WTC11 (cell line): Measurements from ENCODE around the gene GUCY2D. TPM values are rescaled to one million over a fixed set of nuclear protein-coding genes. Genes with fewer than 3 reads are reported as not detected.

Experiments used
- ATAC-seq: fragments of 200-7000 bp; cut with Tn5 transposase; 2 replicates; pipeline ENCODE4 v1.10.0; 2021; ENCODE audit warnings: mild to moderate bottlenecking, moderate library complexity
- CTCF ChIA-PET: fragments of 300-600 bp; sonication (Branson Sonifier 250); formaldehyde crosslinking; loops from one replicate; lab custom pipeline; 2021; ENCODE audit warnings: antibody characterized with exemption; lab: Charles Lee
- POLR2A ChIA-PET: fragments of 350-600 bp; sonication (Branson Sonifier 250); formaldehyde crosslinking; loops from one replicate; lab custom pipeline; 2021; ENCODE audit warnings: antibody characterized with exemption; lab: Charles Lee
- DNase-seq: peaks from one replicate; pipeline ENCODE4 v3.0.0; 2021; ENCODE audit warnings: low spot score
- H3K27ac Mint-ChIP-seq: 2 replicates; pipeline ENCODE4 v1.8.0; 2021; ENCODE audit warnings: mixed read lengths
- H3K27me3 Mint-ChIP-seq: 2 replicates; pipeline ENCODE4 v1.8.0; 2021; ENCODE audit warnings: low read depth, mild to moderate bottlenecking, moderate library complexity, mixed read lengths
- H3K36me3 Mint-ChIP-seq: 2 replicates; pipeline ENCODE4 v1.8.0; 2021; ENCODE audit warnings: mixed read lengths
- H3K4me1 Mint-ChIP-seq: 2 replicates; pipeline ENCODE4 v1.8.0; 2022; ENCODE audit warnings: mixed read lengths
- H3K4me3 Mint-ChIP-seq: 2 replicates; pipeline ENCODE4 v1.8.0; 2021; ENCODE audit warnings: mild to moderate bottlenecking, moderate library complexity, mixed read lengths
- H3K9me3 Mint-ChIP-seq: 2 replicates; pipeline ENCODE4 v1.8.0; 2021; ENCODE audit warnings: mixed read lengths
- CTCF ChIP-seq: fragments of 200-600 bp; IDR thresholded peaks from 2 replicates; pipeline ENCODE4 v1.8.0; 2022; ENCODE audit warnings: antibody characterized with exemption
- GRHL2 ChIP-seq: fragments of 250-450 bp; sonication (Bioruptor Pico); IDR thresholded peaks from 2 replicates; pipeline ENCODE4 v1.8.0; 2022; ENCODE audit warnings: mild to moderate bottlenecking, moderate library complexity; ENCODE audit not compliant: insufficient replicate concordance, severe bottlenecking
- HMGXB4 ChIP-seq: sonication (generic); formaldehyde crosslinking; IDR thresholded peaks from 2 replicates; pipeline ENCODE4 v1.8.1; 2023; ENCODE audit warnings: mild to moderate bottlenecking, moderate library complexity, missing genetic modification reagents
- MLX ChIP-seq: sonication (generic); formaldehyde crosslinking; IDR thresholded peaks from 2 replicates; pipeline ENCODE4 v1.8.1; 2023; ENCODE audit warnings: mild to moderate bottlenecking, missing genetic modification reagents, moderate library complexity
- OVOL2 ChIP-seq: fragments of 250-450 bp; sonication (Bioruptor Pico); IDR thresholded peaks from 2 replicates; pipeline ENCODE4 v1.9.0; 2021; ENCODE audit warnings: mild to moderate bottlenecking, borderline replicate concordance
- PREB ChIP-seq: sonication (generic); formaldehyde crosslinking; IDR thresholded peaks from 2 replicates; pipeline ENCODE4 v1.8.1; 2022; ENCODE audit warnings: mild to moderate bottlenecking, missing genetic modification reagents, moderate library complexity, borderline replicate concordance
- PRRX2 ChIP-seq: fragments of 250-450 bp; sonication (Bioruptor Pico); IDR thresholded peaks from 2 replicates; pipeline ENCODE4 v1.8.0; 2021; ENCODE audit warnings: mild to moderate bottlenecking
- SMAD3 ChIP-seq: sonication (generic); formaldehyde crosslinking; IDR thresholded peaks from 2 replicates; pipeline ENCODE4 v1.8.0; 2022; ENCODE audit warnings: missing genetic modification reagents, mild to moderate bottlenecking, borderline replicate concordance
- SOX15 ChIP-seq: fragments of 250-450 bp; sonication (Bioruptor Pico); IDR thresholded peaks from 2 replicates; pipeline ENCODE4 v1.9.0; 2021; ENCODE audit warnings: mild to moderate bottlenecking
- SP1 ChIP-seq: sonication (generic); formaldehyde crosslinking; conservative IDR thresholded peaks from 2 replicates; pipeline ENCODE4 v1.8.1; 2022; ENCODE audit warnings: missing genetic modification reagents
- TEAD1 ChIP-seq: sonication (generic); formaldehyde crosslinking; IDR thresholded peaks from 2 replicates; pipeline ENCODE4 v1.8.0; 2022; ENCODE audit warnings: mild to moderate bottlenecking, missing genetic modification reagents
- TEAD4 ChIP-seq: sonication (generic); formaldehyde crosslinking; IDR thresholded peaks from 2 replicates; pipeline ENCODE4 v1.8.0; 2022; ENCODE audit warnings: mild to moderate bottlenecking, missing genetic modification reagents
- TP53 ChIP-seq: sonication (generic); formaldehyde crosslinking; IDR thresholded peaks from 2 replicates; pipeline ENCODE4 v1.8.1; 2023; ENCODE audit warnings: mild to moderate bottlenecking, missing genetic modification reagents
- ZBTB43 ChIP-seq: sonication (generic); formaldehyde crosslinking; IDR thresholded peaks from 2 replicates; pipeline ENCODE4 v1.8.1; 2023; ENCODE audit warnings: mild to moderate bottlenecking, missing genetic modification reagents
- ZNF396 ChIP-seq: fragments of 250-450 bp; sonication (Bioruptor Pico); IDR thresholded peaks from 2 replicates; pipeline ENCODE4 v1.8.0; 2021; ENCODE audit warnings: mild to moderate bottlenecking, moderate library complexity, borderline replicate concordance
- total RNA-seq: library from RNA; stranded (reverse); gene quantifications from 3 replicates; pipeline ENCODE4 v1.2.3, GENCODE V29; 2021
- TF ChIP-seq, protein P1 (sequence below): sonication (generic); formaldehyde crosslinking; IDR thresholded peaks from 2 replicates; pipeline ENCODE4 v1.8.1; 2022; ENCODE audit warnings: mild to moderate bottlenecking, moderate library complexity, missing genetic modification reagents
- TF ChIP-seq, protein P2 (sequence below): sonication (generic); formaldehyde crosslinking; IDR thresholded peaks from 2 replicates; pipeline ENCODE4 v1.8.0; 2022; ENCODE audit warnings: mild to moderate bottlenecking, missing genetic modification reagents
- TF ChIP-seq, protein P3 (sequence below): sonication (generic); formaldehyde crosslinking; IDR thresholded peaks from 2 replicates; pipeline ENCODE4 v1.8.0; 2023; ENCODE audit warnings: missing genetic modification reagents
- TF ChIP-seq, protein P4 (sequence below): fragments of 250-450 bp; sonication (Bioruptor Pico); IDR thresholded peaks from 2 replicates; pipeline ENCODE4 v2.1.2; 2022; ENCODE audit warnings: mild to moderate bottlenecking, moderate library complexity

Gene GUCY2D
- total RNA-seq, 1 experiment from 2014 or later, result 0.87 TPM

- Mint-ChIP-seq H3K4me3 (no peak overlapping the region), H3K27me3 (peaks cover 14% of the 10 kb centered on the region), H3K36me3 (no peaks in the 10 kb centered on the region), H3K9me3 (no peaks in the 10 kb centered on the region), H3K27ac (no peak overlapping the region), H3K4me1 (no peaks in the 10 kb centered on the region; the same call in 1 of the 2 replicates)
- DNase-seq, result no peak
- CTCF ChIA-PET, result interaction anchor here (0.7 to 1.4 kb wide), 5 partner anchors 10 to 62 kb away, joined by 3 to 6 read pairs (median 3); no protein-coding TSS in a partner anchor
- TF ChIP-seq SP1 (no peak), CTCF (no peak), ZBTB43 (no peak), SOX15 (CRISPR knock-in tag) (no peak), SMAD3 (CRISPR knock-in tag) (no peak), HMGXB4 (CRISPR knock-in tag) (no peak), MLX (CRISPR knock-in tag) (no peak), GRHL2 (CRISPR knock-in tag) (no peak), PREB (CRISPR knock-in tag) (no peak), TEAD4 (CRISPR knock-in tag) (no peak), TP53 (no peak), ZNF396 (CRISPR knock-in tag) (no peak), PRRX2 (CRISPR knock-in tag) (no peak), TEAD1 (CRISPR knock-in tag) (no peak), OVOL2 (CRISPR knock-in tag) (no peak)
- TF ChIP-seq, protein P1, sequence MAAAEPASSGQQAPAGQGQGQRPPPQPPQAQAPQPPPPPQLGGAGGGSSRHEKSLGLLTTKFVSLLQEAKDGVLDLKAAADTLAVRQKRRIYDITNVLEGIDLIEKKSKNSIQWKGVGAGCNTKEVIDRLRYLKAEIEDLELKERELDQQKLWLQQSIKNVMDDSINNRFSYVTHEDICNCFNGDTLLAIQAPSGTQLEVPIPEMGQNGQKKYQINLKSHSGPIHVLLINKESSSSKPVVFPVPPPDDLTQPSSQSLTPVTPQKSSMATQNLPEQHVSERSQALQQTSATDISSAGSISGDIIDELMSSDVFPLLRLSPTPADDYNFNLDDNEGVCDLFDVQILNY (CRISPR knock-in tag), result no peak
- POLR2A ChIA-PET, result no interaction called here
- ATAC-seq, result no peak
Observed at GRCh38 chr17:8051831-8052230, 49.4 kb downstream of the GUCY2D start.

DNA sequence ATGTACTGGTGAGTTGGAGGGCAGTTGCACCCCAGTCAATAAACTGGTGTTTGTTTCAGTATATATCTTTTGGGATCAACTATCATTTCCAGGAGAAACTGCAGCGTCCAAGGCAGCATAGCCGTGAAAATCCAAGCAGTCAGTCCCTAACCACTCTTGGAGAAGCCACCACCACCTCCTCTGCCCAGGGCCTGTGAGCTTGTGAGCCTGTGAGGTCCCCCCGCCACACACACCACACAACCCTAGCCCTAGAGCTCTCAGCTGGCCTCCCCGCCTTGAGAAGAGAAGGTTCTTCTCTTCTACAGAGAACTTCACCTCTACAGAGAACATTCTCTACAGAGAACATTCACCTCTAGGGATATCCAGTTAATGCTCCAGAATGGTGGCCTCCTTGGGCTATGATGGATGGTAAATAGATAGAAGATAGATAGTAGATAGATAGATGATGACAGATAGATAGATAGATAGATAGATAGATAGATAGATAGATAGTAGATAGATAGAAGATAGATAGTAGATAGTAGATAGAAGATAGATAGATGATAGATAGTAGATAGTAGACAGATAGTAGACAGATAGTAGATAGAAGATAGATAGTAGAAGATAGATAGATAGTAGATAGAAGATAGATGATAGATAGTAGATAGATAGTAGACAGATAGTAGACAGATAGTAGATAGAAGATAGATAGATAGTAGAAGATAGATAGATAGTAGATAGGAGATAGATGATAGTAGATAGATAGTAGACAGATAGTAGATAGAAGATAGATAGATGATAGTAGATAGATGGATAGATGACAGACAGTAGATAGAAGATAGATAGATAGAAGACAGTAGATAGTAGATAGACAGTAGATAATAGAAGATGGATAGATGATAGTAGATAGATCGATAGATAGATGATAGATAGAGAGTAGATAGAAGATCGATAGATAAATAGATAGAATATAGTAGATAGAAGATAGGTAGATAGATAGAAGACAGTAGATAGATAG, 50.1 kb downstream of the GUCY2D start:
- Mint-ChIP-seq H3K27me3 (peaks cover 21% of the 10 kb centered on the region), H3K9me3 (no peaks in the 10 kb centered on the region), H3K36me3 (no peaks in the 10 kb centered on the region), H3K27ac (no peak overlapping the region), H3K4me1 (peaks cover 3% of the 10 kb centered on the region), H3K4me3 (no peak overlapping the region)
- POLR2A ChIA-PET, result no interaction called here
- no peak for DNase-seq
- CTCF ChIA-PET, result interaction anchor here (0.7 to 1.4 kb wide), 5 partner anchors 11 to 63 kb away, joined by 3 to 6 read pairs (median 3); no protein-coding TSS in a partner anchor
- no peak for ATAC-seq
- no peak for TF ChIP-seq OVOL2 (CRISPR knock-in tag)
- TF ChIP-seq, protein P2, sequence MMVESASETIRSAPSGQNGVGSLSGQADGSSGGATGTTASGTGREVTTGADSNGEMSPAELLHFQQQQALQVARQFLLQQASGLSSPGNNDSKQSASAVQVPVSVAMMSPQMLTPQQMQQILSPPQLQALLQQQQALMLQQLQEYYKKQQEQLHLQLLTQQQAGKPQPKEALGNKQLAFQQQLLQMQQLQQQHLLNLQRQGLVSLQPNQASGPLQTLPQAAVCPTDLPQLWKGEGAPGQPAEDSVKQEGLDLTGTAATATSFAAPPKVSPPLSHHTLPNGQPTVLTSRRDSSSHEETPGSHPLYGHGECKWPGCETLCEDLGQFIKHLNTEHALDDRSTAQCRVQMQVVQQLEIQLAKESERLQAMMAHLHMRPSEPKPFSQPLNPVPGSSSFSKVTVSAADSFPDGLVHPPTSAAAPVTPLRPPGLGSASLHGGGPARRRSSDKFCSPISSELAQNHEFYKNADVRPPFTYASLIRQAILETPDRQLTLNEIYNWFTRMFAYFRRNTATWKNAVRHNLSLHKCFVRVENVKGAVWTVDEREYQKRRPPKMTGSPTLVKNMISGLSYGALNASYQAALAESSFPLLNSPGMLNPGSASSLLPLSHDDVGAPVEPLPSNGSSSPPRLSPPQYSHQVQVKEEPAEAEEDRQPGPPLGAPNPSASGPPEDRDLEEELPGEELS (CRISPR knock-in tag), result no peak
- TF ChIP-seq, protein P3, sequence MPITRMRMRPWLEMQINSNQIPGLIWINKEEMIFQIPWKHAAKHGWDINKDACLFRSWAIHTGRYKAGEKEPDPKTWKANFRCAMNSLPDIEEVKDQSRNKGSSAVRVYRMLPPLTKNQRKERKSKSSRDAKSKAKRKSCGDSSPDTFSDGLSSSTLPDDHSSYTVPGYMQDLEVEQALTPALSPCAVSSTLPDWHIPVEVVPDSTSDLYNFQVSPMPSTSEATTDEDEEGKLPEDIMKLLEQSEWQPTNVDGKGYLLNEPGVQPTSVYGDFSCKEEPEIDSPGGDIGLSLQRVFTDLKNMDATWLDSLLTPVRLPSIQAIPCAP (CRISPR knock-in tag), result no peak
- TF ChIP-seq, protein P4, sequence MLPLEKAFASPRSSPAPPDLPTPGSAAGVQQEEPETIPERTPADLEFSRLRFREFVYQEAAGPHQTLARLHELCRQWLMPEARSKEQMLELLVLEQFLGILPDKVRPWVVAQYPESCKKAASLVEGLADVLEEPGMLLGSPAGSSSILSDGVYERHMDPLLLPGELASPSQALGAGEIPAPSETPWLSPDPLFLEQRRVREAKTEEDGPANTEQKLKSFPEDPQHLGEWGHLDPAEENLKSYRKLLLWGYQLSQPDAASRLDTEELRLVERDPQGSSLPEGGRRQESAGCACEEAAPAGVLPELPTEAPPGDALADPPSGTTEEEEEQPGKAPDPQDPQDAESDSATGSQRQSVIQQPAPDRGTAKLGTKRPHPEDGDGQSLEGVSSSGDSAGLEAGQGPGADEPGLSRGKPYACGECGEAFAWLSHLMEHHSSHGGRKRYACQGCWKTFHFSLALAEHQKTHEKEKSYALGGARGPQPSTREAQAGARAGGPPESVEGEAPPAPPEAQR, result no peak
